GM21576 (cell line): Measurements from ENCODE around the gene ADAM10.

Source experiments
- ATAC-seq: cut with Tn5 transposase; IDR thresholded peaks from one replicate; pipeline ENCODE4 v1.9.1; 2021; ENCODE audit warnings: mild to moderate bottlenecking, moderate library complexity; ENCODE audit not compliant: unreplicated experiment

The ADAM10 gene

DNA sequence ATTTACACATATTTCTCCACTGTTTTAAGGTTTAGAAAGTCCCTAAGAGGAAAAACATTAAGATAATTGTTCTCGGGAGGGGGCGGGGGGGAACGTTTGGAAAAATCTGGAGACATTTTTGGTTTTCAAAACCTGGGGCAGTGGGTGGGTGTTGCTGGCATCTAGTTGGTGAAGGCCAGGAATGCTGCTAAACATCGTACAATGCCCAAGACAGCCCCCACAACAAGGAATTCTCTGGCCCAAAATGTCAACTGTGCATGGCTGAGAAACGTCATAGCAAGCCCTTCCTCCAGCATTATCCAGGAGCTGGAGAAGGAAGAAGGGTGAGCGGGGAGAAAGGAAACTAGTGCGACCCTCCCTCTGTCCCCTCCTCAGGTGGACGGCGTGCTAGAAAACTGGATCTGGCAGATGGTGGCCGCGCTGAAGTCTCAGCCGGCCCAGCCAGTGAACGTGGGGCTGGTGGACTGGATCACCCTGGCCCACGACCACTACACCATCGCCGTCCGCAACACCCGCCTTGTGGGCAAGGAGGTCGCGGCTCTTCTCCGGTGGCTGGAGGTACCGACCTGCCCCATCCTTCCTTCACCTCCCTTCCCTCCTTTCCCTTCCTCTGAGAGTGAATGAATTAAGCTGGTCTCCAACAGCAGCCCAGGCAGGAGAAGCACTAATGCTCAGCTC lies 208.0 kb downstream of the ADAM10 start:
- no peak for ATAC-seq

DNA sequence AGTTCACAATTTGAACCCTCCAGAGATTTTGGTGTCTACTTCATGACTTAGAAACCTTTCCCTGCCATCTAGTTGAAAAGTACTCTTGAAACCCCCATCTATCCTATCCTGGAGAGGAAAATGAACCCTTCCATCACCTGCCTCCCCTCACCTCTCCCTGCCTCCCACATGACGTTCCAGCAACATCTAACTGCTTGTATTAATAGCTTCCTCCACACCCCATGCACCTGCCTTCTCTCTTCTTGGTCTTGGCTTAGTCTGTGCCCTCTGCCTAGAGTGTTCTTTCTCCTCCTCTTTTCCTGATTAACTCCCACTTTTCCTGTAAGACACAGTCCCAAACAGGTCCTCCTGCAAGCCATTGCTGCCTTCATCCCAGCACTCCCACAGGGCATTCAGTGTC lies 210.0 kb downstream of the ADAM10 start:
- ATAC-seq: no peak

DNA sequence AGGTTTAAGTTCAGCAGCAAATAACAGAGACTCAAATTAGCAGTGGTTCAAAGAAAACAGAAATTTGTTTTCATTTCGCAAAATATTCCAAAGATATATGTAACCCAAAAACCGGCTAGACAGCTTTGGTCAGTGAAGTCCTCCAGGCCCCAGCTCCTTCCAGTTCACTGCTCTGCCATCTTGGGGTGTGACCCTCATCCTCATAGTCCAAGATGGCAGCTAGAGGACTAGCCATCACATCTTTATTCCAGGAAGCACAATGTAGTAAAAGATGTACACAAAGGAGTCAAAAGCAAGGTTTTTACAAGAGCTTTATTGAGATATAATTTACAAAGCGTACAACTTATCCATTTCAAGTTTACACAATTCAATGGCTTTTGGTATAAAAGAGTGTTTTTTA lies 210.6 kb downstream of the ADAM10 start:
- no peak for ATAC-seq
